Cardiac muscle cell (in vitro differentiated cells and primary cell): ENCODE results near the gene NANOGP8. TPM values are rescaled to one million over a fixed set of nuclear protein-coding genes. Genes with fewer than 3 reads are reported as not detected.

ENCODE experiments used
- DNase-seq, 2 donors: peaks; one replicate each; pipeline versions ENCODE4 v3.0.0 to v3.0.0-alpha.2; 2010 to 2017; ENCODE audit warnings: low read depth in 1 of 2, low spot score in 1 of 2
- H3K27ac ChIP-seq: fragments of 200-600 bp; sonication (generic); 2 replicates; pipeline ENCODE4 v1.5.1; 2016
- H3K27me3 ChIP-seq: fragments of 200-600 bp; sonication (generic); 2 replicates; pipeline ENCODE4 v1.6.0; 2016; ENCODE audit warnings: control low read depth
- H3K36me3 ChIP-seq: fragments of 200-600 bp; sonication (generic); 2 replicates; pipeline ENCODE4 v1.5.1; 2016; ENCODE audit warnings: control low read depth
- H3K4me1 ChIP-seq: fragments of 200-600 bp; sonication (generic); 2 replicates; pipeline ENCODE4 v1.8.1; 2017; ENCODE audit warnings: low read depth, mild to moderate bottlenecking, mixed run types
- H3K4me3 ChIP-seq: fragments of 200-600 bp; sonication (generic); 2 replicates; pipeline ENCODE4 v1.5.1; 2016; ENCODE audit warnings: mild to moderate bottlenecking
- H3K9me3 ChIP-seq: fragments of 200-600 bp; sonication (generic); 2 replicates; pipeline ENCODE4 v1.5.1; 2017; ENCODE audit warnings: low read depth, mild to moderate bottlenecking, control low read depth
- polyA plus RNA-seq: library from polyadenylated mRNA; unstranded; fragments of >200 nt; fragmentation: Nextera tagmentation; extraction: Ambion mirVana; gene quantifications from 2 replicates; pipeline ENCODE4 v1.2.1, GENCODE V29; 2016
- total RNA-seq: library from RNA; depleted of rRNA; stranded (reverse); fragments of >200 nt; gene quantifications from 2 replicates; pipeline ENCODE4 v1.2.3, GENCODE V29; 2016
- TF ChIP-seq, protein P1 (sequence below): IDR thresholded peaks from 2 replicates; pipeline ENCODE4 v1.5.1; 2012; ENCODE audit warnings: low read depth, mild to moderate bottlenecking, low read length

The NANOGP8 gene
- total and polyA plus RNA-seq, 2 experiments from 2014 or later: not detected

DNA sequence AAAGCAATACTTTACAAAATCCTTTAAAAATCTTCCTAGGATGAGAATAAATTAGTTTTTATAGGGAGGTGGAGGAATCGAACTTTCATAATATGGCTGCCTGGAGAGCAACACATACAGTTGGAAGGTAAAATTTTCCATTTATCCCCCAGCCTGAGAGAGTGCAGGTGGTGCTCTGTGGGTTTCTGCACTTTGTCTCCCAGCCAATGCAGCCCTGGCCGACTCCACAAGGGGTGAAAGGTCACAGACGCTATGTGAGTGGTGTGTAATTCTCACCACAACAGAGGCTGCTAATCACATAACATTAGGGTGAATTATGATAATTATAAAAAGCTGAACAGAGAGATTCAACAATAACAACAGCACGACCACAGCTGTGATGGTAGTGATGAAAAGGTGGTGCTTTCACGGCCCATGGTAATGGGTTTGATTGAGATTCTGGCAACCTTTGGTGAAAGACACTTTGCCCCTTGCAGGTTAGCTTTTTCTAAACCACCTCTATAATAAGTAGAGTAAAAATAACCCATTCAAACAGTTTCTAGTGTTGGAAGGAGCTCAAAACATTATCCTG, 30.1 kb upstream of the NANOGP8 start:
- Histone ChIP-seq H3K9me3 (no peaks in the 10 kb centered on the region), H3K4me3 (no peak overlapping the region), H3K27me3 (no peaks in the 10 kb centered on the region), H3K36me3 (no peaks in the 10 kb centered on the region), H3K4me1 (no peaks in the 10 kb centered on the region), H3K27ac (no peak overlapping the region)
- TF ChIP-seq, protein P1, sequence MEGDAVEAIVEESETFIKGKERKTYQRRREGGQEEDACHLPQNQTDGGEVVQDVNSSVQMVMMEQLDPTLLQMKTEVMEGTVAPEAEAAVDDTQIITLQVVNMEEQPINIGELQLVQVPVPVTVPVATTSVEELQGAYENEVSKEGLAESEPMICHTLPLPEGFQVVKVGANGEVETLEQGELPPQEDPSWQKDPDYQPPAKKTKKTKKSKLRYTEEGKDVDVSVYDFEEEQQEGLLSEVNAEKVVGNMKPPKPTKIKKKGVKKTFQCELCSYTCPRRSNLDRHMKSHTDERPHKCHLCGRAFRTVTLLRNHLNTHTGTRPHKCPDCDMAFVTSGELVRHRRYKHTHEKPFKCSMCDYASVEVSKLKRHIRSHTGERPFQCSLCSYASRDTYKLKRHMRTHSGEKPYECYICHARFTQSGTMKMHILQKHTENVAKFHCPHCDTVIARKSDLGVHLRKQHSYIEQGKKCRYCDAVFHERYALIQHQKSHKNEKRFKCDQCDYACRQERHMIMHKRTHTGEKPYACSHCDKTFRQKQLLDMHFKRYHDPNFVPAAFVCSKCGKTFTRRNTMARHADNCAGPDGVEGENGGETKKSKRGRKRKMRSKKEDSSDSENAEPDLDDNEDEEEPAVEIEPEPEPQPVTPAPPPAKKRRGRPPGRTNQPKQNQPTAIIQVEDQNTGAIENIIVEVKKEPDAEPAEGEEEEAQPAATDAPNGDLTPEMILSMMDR: no peak
- DNase-seq: peak; percentile 5 to 38

DNA sequence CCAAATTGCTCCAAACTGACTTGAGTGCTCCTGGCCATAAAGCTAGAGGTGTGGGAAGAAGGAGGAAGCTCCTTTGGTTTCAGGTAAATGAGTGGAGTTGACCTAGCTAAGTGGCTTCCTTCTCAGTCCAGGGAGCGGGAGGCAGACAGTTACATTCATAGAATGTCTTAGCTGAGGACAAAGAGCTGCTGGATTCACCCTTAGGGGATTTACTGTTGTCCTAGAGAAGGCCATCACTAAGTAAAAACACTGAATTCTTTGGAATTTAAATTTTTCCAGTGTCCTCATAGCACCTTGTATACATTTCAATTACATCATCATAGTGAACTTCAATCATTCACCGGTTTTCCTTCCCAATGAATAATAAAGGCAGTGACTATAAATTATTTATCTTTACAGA, 27.3 kb upstream of the NANOGP8 start:
- Histone ChIP-seq H3K4me1 (no peaks in the 10 kb centered on the region), H3K36me3 (no peaks in the 10 kb centered on the region), H3K4me3 (no peak overlapping the region), H3K27ac (no peak overlapping the region), H3K27me3 (no peaks in the 10 kb centered on the region), H3K9me3 (no peaks in the 10 kb centered on the region)
- TF ChIP-seq, protein P1: no peak
- DNase-seq: no peak

GRCh38 chr15:35111861-35112260, 26.8 kb upstream of the NANOGP8 start:
- Histone ChIP-seq H3K4me1 (no peaks in the 10 kb centered on the region), H3K27me3 (no peaks in the 10 kb centered on the region), H3K36me3 (no peaks in the 10 kb centered on the region), H3K9me3 (no peaks in the 10 kb centered on the region), H3K4me3 (no peak overlapping the region), H3K27ac (no peak overlapping the region)
- no peak for DNase-seq
- TF ChIP-seq, protein P1: no peak

DNA sequence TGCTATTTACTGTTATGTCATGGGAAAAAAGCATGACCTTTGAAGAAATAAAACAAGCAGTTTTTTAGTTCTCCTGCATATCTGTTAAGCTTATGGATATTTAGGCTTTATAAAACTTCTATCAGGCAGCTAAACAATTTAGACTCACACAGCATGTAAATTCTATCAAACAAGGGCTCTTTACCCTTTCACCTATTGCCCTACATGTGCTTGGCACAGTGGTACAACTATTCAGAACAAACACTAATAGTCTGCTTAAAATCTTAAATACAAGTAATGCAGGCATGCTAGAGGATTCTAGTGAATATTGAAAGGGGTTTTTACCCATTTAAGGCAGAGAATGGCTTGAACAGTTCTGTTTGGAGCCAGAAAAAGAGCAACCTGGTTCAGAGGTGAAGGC, 23.4 kb upstream of the NANOGP8 start:
- DNase-seq: no peak
- Histone ChIP-seq H3K9me3 (no peaks in the 10 kb centered on the region), H3K4me1 (no peaks in the 10 kb centered on the region), H3K27ac (no peak overlapping the region), H3K27me3 (no peaks in the 10 kb centered on the region), H3K4me3 (no peak overlapping the region), H3K36me3 (no peaks in the 10 kb centered on the region)
- TF ChIP-seq, protein P1: no peak

GRCh38 chr15:35107561-35107960, 22.5 kb upstream of the NANOGP8 start:
- H3K9me3 ChIP-seq: no peaks in the 10 kb centered on the region
- H3K4me1 ChIP-seq: no peaks in the 10 kb centered on the region
- H3K27me3 ChIP-seq: no peaks in the 10 kb centered on the region
- TF ChIP-seq, protein P1: no peak
- no peak for DNase-seq
- H3K4me3 ChIP-seq: no peak overlapping the region
- H3K27ac ChIP-seq: no peak overlapping the region
- no peaks in the 10 kb centered on the region for H3K36me3 ChIP-seq
